Midbrain (tissue), 1 donor: Measurements from ENCODE around the gene ICOSLG.
"Not testable (repeated sequence)": the region's sequence is repeated elsewhere in the genome, so short reads cannot be mapped to it uniquely, and the experiment has no call there.

Experiments used
- DNase-seq: peaks from one replicate; lab custom pipeline; 2025; lab: John Stamatoyannopoulos, UW

The ICOSLG gene

DNA sequence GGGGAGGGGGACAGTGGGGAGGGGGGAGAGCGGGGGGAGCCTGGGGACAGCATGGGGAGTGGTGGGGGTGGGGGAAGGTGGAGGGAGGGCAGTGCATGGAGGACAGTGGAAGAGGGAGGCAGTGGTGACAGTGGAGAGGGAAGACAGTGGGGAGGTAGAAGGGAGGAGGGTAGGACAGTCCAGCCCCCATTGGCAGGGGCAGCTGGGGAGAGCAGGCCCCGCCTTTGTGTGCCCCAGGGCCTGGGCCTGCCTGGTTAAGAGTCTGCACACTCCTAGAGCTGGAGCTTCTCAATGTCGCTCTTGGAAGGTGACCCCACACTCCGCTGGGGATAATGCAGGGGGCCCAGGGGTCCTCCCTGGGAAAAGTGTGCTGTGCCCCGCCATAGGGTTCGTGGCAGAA is 15.1 kb downstream of the ICOSLG start:
- not testable (repeated sequence) for DNase-seq

DNA sequence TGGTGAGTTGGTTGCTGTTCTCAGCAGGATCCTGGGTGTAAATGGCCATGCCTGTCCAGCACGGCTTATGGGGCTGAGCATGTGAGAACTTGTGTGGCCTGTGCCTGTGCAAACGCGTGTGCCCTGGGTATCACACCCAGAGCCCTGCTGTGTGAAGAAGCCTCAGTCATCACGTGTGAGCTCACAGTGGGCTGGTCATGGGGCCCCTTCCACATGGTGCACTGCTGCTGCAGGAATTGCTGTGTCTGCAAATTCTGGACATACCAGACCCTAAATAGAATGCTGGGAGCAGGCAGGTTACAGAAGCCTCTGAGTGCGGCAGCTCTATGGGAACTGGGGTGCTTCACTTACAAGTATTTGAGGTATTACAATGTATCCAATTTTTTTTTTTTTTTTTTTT is 17.4 kb downstream of the ICOSLG start:
- not testable (repeated sequence) for DNase-seq

DNA sequence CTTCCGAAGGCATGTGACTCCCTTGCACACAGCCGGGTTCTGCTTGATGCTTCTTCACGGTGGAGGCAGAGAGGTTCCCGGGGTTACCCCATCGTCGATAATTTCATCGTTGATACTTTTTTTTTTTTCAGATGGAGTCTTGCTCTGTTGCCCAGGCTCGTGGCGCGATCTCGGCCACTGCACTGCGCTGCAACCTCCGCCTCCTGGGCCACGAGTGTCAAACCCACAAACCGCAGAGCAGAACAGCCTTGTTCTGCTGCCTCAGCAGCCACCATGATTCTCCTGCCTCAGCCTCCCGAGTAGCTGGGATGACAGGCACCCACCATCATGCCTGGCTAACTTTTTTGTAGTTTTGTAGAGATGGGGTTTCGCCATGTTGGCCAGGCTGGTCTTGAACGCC is 20.1 kb downstream of the ICOSLG start:
- not testable (repeated sequence) for DNase-seq

DNA sequence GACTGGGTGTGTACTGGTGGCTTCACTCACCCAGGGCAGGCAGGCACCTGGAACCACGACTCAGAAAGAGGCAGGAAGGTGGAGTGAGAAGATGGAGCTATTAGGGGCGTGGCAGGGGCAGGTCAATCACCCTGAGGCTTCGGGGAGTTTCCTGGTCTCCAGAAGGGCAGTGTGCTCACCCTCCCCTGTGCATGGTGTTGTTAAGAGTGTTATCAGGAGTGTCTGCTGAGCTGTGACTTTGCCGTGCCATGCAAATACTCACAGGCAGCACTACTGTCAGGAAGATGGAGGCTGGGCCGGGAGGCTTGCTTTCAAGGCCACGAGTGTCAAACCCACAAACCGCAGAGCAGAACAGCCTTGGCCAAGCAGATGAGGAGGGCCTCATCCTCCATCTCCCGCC is 22.3 kb downstream of the ICOSLG start:
- not testable (repeated sequence) for DNase-seq

DNA sequence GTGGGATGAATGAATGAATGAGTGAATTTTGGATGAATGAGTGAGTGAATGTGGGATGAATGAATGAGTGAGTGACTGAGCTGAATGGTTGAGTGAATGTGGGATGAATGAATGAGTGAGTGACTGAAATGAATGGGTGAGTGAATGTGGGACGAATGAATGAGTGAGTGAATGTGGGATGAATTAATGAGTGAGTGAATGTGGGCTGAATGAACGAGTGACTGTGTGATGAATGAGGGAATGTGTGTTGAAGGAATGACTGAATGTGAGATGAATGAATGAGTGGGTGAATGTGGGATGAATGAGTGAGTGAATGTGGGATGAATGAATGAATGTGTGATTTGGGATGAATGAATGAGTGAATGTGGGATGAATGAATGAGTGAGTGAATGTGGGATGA is 28.8 kb downstream of the ICOSLG start:
- DNase-seq: not testable (repeated sequence)

DNA sequence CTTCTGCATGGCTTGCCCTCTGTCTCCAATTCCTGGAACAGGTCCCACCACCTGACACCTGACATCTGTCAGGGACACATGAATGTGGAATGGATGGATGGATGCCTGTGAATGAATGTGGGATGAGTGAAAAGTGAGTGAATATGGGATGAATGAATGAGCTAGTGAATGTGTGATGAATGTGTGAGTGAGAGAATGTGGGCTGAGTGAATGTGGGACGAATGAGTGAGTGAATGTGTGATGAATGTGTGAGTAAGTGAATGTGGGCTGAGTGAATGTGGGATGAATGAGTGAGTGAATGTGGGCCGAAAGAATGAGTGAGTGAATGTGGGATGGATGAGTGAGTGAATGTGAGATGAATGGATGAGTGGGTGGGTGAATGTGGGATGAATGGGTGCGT is 29.2 kb downstream of the ICOSLG start:
- DNase-seq: not testable (repeated sequence)

DNA sequence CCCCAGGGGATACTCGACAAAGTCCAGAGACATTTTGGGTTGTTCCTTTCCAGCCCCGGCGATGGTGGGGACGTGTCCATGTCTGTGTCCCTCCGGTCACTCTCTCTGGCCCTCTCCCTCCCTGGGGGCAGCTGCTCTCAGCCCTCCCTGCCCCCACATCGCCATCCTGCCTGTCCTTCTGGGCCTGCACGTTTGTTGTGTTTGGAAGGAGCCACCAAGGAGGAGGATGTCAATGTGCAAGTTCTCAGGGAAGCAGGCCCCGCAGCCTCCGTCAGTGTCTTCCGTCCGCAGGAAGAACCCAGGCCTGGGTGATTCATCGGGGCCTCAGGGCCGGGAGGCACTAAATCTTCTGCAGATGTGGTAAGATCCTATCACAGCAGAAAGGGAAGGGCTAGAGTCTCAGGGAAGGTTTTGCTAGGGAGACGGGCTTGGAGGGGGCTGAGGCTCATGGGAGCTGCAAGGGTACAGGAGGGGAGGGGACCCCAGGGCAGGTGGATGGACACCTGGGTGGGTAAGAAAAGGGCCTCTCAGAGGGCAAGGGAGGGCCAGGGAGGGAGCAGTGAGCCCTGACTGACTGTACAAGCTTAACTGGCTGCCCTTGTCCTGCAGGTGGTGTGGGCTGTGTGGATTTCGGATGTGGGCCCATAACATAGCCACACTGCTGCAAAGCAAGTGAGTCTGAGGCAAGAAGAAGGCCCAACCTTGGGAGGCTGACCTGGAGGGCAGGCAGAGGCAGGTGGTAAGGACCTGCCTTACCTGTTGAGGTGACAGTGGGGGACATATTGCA is 32.7 kb downstream of the ICOSLG start:
- not testable (repeated sequence) for DNase-seq

DNA sequence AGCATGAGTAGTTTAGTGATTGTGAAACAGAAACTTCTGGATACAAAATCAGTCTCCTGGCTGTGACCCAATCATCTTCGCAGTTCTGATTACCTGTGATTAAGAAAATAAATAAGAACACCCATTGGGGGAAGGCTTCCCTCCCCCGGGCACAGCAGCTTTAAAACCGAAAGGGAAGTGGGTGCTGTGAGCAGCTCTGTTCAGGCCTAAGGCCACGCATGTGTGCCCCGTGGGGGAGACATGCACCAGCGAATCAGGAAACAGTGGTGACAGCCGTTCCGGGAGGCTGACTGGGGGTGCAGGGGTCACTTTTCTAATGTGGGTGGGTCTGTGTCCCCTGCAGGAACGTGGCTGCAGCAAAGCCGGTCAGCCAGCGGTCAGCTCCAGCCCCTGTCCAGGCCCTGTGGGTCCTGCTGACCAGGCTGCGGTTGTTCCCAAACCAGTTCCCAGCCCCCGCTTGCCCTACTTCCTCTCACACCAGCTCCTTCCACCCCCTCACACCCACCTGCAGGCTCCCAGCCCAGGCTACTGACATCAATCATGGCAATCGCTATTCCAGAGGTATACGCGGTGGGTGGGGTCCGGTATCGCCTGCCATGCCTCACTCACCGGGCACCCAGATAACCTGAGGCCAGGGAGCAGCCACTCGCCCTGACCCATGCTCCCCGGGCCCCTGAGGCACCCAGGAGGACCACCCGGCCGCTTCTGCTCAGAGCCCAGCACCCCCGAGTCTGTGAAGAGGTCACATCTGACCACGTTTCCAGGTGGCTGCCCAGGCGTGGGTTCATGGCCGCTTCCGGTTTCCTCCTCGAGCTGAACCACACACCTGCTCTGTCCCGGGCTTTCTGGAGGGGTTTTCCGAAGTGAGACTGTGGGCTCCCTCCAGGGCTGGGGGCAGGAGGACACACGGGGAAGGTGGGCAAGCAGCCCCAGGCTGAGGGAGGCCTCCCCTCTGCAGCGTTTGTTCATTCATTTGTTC is 33.8 kb downstream of the ICOSLG start:
- DNase-seq: not testable (repeated sequence)

DNA sequence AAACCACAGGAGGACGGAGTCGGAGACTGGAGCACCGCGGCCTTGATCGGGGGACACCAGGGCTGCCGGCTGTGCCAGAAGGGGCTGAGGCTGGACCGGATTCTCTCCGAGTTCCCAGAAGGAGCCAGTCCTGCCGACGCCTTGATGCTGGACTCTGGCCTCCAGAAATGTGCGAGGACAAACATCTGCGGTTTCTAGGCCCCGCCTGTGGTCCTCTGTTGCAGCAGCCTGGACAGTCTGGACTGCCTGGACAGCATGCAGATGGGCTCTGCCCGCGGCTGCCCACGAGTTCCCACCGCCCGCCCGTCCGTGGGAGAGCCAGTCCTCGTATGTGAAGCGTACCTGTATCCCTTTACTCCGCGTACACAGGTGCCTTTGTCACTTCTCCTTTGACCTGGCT is 34.6 kb downstream of the ICOSLG start:
- DNase-seq: not testable (repeated sequence)

DNA sequence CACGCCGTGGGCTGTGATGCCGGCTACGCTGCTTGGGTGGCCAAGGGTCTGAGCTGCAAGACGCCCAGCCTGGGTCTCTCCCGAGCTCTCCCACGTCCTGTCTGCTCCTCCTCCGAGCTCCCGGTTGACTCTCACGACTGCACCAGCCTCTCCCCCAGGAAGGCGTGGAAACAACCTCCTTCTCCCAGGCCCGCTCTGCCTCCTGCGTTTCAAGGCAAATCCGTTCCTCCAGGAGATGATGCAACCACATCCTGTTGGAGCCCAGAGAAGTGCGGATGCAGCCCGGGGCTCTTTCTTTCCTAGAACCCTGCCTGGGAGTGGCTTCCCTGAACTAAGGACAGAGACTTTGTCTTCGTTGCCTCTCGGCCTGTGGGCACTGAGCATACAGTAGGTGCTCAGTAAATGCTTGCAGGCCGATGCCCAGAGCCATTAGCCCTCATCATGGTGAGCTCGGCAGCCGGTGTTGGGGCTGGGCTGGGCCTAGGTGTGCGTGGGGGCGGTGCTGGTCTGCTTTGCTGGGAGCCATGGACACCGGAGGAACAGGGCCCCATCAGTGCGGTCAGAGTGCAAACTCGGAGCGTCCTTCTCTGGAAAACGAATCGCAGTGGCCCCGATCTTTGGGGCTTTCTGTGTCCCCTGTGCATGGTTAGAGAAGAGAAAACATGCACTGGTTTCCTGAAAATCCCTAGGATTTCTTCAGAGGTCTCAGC is 38.0 kb downstream of the ICOSLG start:
- DNase-seq: not testable (repeated sequence)

DNA sequence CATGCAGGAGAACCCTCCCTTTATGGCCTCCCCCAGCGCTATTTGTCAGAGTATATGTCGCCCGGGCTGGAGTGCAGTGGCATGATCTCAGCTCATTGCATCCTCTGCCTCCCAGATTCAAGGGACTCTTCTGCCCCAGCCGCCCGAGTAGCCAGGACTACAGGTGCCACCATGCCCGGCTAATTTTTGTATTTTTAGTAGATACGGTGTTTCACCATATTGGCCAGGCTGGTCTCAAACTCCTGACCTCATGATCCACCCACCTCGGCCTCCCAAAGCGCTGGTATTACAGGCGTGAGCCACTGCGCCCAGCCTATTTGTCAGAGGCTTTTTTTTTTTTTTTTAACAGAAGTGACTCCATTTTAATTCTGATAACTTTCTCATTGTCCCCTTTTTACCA is 40.7 kb downstream of the ICOSLG start:
- DNase-seq: not testable (repeated sequence)

DNA sequence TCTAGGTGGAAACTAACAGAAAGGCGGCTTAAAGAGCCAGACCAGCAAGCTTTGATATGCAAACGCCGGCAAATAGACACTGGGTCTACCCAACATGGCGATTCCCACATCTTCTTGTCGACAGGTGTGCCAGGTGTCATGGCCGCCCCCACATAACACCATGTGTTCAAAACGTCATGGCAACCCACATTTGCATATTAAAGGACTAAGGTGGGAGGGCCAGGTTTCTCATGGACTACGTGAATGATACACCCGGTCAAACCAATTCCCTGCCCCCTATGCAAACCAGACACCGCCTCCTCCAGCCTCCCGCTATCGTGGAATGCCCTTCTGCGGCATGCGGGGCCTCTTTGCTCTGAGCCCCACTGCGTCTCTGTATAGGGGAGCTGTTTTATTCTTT is 41.3 kb downstream of the ICOSLG start:
- no peak for DNase-seq

DNA sequence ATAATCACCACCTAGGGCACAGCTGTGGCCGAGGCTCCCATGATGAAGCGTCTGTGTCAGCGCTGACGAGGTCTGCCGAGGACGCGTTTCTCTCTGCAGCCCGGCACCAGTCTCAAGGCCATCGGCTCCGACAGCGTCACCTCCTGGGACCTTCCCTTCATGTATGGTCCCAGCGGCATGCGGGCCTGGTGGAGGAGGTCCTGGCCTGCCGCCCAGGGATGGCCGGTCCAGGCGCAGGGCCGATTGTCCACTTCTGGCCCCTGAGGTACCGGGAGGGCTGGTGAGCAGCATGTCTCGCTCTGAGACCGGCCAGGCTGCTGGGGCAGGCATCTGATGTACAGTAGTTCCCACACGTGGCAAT is 43.6 kb downstream of the ICOSLG start:
- DNase-seq: not testable (repeated sequence)

DNA sequence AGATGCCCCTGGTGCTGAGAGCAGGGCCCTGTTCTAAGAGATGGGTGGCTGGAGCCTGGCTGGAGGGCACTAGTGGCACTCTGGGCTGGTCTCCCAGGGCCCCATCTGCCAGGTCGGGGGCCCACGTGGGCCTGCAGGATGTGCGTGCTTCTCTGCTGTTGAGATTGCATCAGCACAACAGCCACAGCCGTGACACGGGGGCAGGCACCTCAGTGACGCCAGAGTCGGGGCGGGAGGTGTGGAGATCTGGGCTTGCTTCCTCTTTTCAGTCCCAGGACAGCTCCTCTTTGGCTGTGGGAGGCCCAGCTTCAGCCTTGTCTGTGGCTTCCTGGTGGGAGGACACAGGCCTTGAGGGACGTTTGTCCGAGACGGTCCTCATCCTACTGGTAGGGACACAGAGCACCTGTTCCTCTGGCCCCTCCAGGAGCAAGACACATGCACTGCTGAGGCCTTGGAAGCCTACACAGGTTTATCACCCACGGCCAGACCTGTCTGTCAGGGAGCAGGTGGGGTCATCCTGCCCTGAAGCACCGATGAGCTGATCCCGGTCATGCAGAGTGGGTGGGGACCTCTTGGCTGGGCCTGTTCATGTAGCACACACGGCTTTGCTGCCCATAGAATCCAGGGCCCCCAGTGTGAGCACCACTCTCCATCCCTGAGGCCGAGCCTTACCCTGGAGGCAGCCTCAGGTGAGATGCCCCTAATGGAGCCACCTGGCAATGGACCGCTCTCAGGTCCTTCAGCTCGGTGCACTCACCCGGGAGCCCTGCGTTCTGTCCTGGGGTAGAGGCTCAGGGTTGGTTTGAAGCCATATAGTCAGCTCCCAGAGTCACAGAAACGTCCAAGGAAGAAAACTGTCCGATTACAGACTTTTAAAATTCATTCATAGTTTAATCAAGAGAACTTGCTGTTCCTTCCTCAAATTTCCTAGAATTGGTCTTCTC is 44.3 kb downstream of the ICOSLG start:
- peak; percentile 3 for DNase-seq

DNA sequence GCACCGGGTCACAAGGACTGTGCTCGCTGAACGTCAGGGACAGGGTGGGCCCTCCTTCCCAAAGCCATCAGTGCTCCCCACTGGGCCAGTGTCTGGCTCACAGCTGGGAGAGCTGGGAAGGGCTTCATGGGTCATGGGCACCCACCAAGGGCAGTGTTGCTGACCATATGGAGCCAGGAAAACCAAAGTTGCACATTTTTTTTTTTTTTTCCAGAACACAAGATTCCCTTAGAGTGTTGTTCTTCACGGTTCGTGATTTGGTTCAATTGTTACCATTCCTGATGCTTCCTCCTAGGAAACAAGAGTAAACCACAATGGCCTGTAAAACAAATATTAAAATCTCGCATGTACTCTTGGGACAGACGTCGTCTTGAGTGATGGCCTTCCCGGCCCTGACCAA is 45.9 kb downstream of the ICOSLG start:
- DNase-seq: not testable (repeated sequence)

DNA sequence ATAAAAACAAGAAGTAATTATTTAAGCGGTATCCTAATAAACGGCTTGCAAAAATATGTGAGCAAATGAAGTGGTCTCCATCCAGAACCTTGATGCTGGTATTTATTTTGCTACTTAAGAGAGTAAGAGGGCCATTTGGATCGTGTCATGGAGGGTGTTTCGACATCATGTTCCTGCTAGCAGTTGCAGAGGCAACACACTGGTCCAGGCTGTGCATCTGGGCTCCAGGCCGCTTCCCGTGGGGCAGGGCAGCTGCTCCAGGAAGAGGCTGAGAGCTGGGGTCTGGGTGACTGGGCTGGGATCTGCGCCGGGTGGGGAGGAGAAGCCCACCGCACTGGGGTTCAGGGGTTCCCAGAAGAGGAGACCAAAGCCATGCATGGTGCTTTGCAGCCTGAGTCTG is 46.3 kb downstream of the ICOSLG start:
- not testable (repeated sequence) for DNase-seq

DNA sequence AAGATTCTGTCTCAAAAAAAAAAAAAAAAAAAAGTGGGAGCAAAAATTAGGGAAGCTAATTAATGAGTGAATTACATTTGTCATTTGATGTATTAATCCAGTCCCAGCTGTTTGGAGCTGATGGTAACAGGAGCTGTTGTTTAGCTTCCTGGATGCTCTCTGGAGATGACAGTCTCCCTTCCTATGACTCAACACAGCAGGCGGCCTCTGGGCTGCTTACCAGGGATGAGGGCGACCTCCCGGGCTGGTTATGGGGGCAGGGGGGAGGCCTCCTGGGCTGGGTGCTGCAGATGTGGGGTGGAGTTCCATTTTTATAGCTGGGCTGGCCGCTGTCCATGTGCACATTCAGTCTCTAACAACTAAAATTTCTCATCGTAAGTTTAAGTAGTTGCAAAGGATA is 47.6 kb downstream of the ICOSLG start:
- DNase-seq: not testable (repeated sequence)

DNA sequence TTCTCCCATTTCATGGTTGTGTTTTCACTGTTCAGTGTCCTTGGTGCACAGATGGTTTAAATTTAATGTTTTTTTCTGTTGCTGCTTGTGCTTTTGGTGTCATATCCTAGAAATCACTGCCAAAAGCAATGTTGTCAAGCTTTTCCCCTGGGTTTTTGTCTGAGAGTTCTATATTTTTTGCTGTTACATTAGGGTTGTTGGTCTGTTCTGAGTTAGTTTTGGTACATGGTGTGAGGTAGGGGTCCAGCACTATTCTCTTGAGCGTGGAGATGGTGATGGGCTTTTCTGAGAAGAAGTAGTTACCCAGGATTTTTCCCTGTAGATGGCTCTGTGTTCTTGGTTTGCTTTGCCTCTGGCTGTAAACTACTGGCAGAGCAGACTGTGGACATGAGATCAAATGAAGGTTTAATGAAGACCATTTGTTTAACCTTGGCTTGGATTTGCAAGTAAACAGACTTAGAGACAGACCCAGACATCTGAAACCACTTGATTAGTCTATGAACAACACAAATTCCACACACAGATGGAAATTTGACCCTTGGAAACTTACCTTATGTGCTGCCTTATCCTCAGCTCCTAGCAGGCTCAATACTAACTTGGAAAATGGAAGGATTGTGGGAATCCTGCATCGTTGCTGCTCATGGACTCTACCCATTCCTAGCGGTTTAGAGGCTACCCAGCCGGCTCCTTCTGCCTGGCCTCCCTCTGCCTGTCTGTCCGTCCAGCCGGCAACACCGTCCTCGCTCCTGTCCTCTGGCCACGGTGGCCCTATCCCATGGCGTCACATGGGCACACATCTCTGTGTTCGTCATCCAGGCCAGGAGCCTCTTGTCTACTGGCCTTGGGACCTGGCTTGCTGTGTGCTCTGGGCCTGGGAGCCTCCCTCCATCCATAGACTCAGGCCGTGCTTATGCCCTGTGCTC is 50.1 kb downstream of the ICOSLG start:
- not testable (repeated sequence) for DNase-seq

DNA sequence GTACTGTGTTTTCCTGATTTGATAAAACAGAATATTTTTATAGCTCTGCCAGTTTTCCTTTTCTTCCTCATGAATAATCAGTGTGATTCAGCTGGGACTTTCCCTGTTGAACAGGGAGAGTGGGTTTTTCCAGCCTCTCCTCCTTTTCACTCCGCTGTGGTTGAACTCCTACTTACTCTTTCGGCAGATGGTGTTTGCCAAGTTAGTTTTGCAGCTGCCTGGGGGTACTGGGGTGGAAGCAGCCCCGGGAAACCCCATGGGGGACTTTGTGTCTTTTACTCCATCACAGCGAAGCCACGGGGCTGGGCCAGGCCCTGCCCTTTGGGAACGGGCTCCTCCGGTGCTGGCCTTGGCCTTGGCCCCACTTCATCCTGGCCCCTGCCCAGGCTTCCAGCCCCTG is 55.9 kb downstream of the ICOSLG start:
- not testable (repeated sequence) for DNase-seq

DNA sequence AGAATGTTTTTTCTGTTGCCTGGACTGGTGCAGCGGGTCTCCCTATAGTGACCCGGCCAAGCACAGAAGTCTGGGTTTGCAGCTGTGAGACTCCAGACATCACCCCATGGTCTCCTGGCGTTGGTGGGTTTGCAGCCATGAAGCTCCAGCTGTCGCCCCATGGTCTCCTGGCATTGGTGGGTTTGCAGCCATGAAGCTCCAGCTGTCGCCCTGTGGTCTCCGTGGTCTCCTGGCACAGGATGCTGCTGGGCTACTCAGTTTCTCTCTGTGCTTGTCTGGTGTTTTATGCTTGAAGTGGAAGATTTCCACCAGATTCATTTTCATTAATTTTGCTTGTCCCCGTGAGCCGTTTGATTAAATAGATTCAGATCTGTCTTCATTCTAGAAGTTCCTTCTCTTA is 58.5 kb downstream of the ICOSLG start:
- DNase-seq: not testable (repeated sequence)
